Adrenal gland (tissue), 12 donors: Measurements from ENCODE around the gene CLCA1. TPM values are rescaled to one million over a fixed set of nuclear protein-coding genes. Genes with fewer than 3 reads are reported as not detected.
A peak's percentile ranks its signal among the peaks of the same experiment; 100 is the strongest.

Experiments used
- DNase-seq, 7 donors: peaks; one replicate each; pipeline ENCODE4 v3.0.0-alpha.2; 2019 to 2020
- H3K27ac ChIP-seq, 5 donors: fragments of 200-600 bp; sonication (generic) in 4 of 5; 1 replicate in 3 of 5; 2 replicates in 2 of 5; pipeline versions ENCODE4 v1.5.1 to v1.8.0; 2016 to 2020; ENCODE audit warnings: mild to moderate bottlenecking in 1 of 5
- H3K27me3 ChIP-seq: fragments of 200-600 bp; 2 replicates; pipeline ENCODE4 v1.8.0; 2021
- H3K36me3 ChIP-seq, 2 donors: fragments of 200-600 bp; replicated peaks in 1 of 2; 1 replicate in 1 of 2; 2 replicates in 1 of 2; pipeline versions ENCODE4 v1.5.1 to v1.8.0; 2018 to 2022
- H3K4me1 ChIP-seq, 2 donors: fragments of 200-600 bp; replicated peaks in 1 of 2; 1 replicate in 1 of 2; 2 replicates in 1 of 2; pipeline versions ENCODE4 v1.5.1 to v1.8.0; 2018 to 2021
- H3K4me3 ChIP-seq, 4 donors: fragments of 200-600 bp; sonication (generic) in 3 of 4; one replicate each; pipeline ENCODE4 v1.5.1; 2016 to 2018
- H3K9me3 ChIP-seq, 3 donors: fragments of 200-600 bp; sonication (generic) in 1 of 3; replicated peaks in 1 of 3; 1 replicate in 2 of 3; 2 replicates in 1 of 3; pipeline versions ENCODE4 v1.5.1 to v1.8.0; 2016 to 2021
- CTCF ChIP-seq, 6 experiments: fragments of 450-650 bp in 4 of 6; fragments of 200-600 bp in 2 of 6; sonication (generic) in 1 of 6; IDR thresholded peaks; 1 replicate in 5 of 6; 2 replicates in 1 of 6; pipeline versions ENCODE4 v1.5.1 to v1.8.0; 2016 to 2021; ENCODE audit warnings: antibody characterized with exemption in 6 of 6, mild to moderate bottlenecking in 2 of 6, moderate library complexity in 1 of 6
- POLR2A ChIP-seq, 2 donors: fragments of 450-650 bp; IDR thresholded peaks; one replicate each; pipeline ENCODE4 v1.6.1; 2017; ENCODE audit warnings: antibody characterized with exemption in 2 of 2, mild to moderate bottlenecking in 2 of 2, moderate library complexity in 1 of 2
- WGBS, 4 donors: extraction: QIAGEN DNeasy Blood & Tissue Kit in 2 of 4; methylation state at CpG; one replicate each; pipeline versions ENCODE4 v1.1.5 to v1.1.7; 2013 to 2017; 5-methylcytosine and 5-hydroxymethylcytosine counted together
- intact Hi-C, 2 donors: fragments of 100-400 bp; cut with DNase I; formaldehyde crosslinking; loops; one replicate each; pipeline versions ENCODE4 v1.14.1 to v1.15.0; 2022 to 2023
- polyA plus RNA-seq, 3 donors: library from polyadenylated mRNA; stranded (reverse); fragments of 200-250 nt in 2 of 3; fragments of 350-450 nt in 1 of 3; fragmentation: Illumina TruSeq in 1 of 3; extraction: RNeasy Lipid Tissue Mini Kit (QIAGEN cat#74804) in 1 of 3; gene quantifications; one replicate each; pipeline ENCODE4 v1.2.3, GENCODE V29; 2013 to 2014
- total RNA-seq, 9 donors: library from RNA; depleted of rRNA in 4 of 9; stranded (reverse); fragments of >200 nt in 4 of 9; fragments of 120-200 nt in 1 of 9; fragmentation: NEBNext Ultra II Directional in 1 of 9; extraction: Animal tissue kit (Norgen Biotek cat#: 25700) in 1 of 9; gene quantifications; one replicate each; pipeline versions ENCODE4 v1.1.0 to v1.2.4, GENCODE V29; 2013 to 2023
- donor health status: healthy with polysubstance abuse.
- donor health status: Bipolar disorder and iron deficiency.
- donor health status: DM: yes; HTN: yes; CAD: no.
- donor health status: DM: no; HTN: no; CAD: no.
- donor health status: DM: no; HTN: no; CAD: no.
- donor health status: DM: yes; HTN: yes; CAD: no.

CLCA1 gene
- total and polyA plus RNA-seq, 12 donors: 0.08 to 0.22 (median 0.15) TPM; not detected in 8

DNA sequence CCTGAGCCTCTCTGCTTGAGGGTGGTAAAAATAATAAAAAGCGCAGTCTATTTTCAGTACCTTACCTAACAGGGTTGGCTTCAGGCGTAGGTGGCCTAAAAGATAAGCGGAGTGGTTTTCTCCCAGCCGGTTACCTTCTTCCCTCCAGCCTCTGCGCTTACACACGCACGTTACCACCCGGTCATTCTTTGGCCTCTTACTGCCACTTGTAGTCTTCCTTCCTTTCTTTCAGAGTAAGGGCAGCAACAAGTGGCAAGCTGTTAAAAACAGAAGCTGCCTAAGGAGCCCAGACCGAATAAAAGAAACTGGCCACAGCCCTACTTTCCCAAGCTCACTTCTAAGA, 35.4 kb downstream of the CLCA1 start:
- H3K27ac ChIP-seq: peak overlapping the region in 3 of 5 donors; percentile 24 to 63 (median 46)
- intact Hi-C loops: loop anchor here in 1 of 2 donors (10.0 kb wide), 1 partner anchor 129 kb away; no protein-coding TSS in a partner anchor
- peak in 1 of 7 donors; percentile 10 for DNase-seq

DNA sequence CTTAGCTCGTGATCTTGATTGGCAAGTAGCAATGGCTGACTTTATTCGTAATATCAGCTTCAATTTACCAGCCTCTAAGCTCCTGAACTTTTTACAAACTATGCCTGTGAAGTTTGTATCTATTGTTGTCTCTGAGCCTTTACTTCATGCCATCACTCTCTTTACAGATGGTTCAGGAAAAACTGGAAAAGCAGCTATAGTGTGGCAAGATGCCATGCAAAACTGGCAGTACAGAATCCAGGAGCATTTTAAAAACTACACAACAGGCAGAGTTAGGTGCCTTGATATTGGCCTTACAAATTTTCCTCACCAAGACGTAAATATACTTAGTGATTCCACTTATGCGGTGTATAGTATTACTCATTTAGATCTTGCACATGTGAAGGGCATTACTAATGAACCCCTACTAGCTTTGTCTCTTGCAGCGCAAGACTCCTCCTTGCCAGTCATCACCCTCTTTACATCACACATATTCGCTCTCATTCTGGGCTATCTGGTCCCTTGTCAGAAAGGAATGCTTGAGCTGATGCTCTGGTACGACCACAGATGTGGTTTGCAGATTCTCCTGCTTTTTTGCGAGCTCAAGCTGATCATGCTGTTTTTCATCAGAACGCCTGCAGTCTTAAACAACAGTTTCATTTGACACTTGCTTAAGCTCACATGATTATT, 36.3 kb downstream of the CLCA1 start:
- Histone ChIP-seq H3K27me3 (no peaks in the 10 kb centered on the region), H3K4me1 (peaks cover 0 to 13% of the 10 kb centered on the region in 2 donors), H3K4me3 (no peak overlapping the region), H3K36me3 (no peaks in the 10 kb centered on the region), H3K27ac (no peak overlapping the region), H3K9me3 (no peaks in the 10 kb centered on the region)
- TF ChIP-seq POLR2A (IDR thresholded peaks at IDR 0.05): no peak
- no peak for TF ChIP-seq CTCF (IDR thresholded peaks at IDR 0.05)
- no peak for DNase-seq
- 87 to 93% (median 89%) methylated on average over 9 of the region's 9 CpGs for WGBS, 4 donors
- intact Hi-C loops: loop anchor here (5.0 to 10.0 kb wide), 2 partner anchors 128 to 130 kb away; no protein-coding TSS in a partner anchor

More for the DNA sequence above, 35.4 kb downstream of the CLCA1 start:
- Histone ChIP-seq H3K27me3 (no peaks in the 10 kb centered on the region), H3K9me3 (no peaks in the 10 kb centered on the region), H3K4me3 (peak overlapping the region in 2 of 4 donors; percentile 3 to 49), H3K4me1 (peaks cover 0 to 13% of the 10 kb centered on the region in 2 donors), H3K36me3 (no peaks in the 10 kb centered on the region)
- TF ChIP-seq POLR2A (IDR thresholded peaks at IDR 0.05) (no peak), CTCF (IDR thresholded peaks at IDR 0.05) (no peak)
- 34 to 49% (median 48%) methylated on average over 9 of the region's 9 CpGs for WGBS, 4 donors

- Histone ChIP-seq H3K27me3 (no peaks in the 10 kb centered on the region), H3K4me1 (peaks cover 0 to 13% of the 10 kb centered on the region in 2 donors), H3K4me3 (no peak overlapping the region), H3K36me3 (no peaks in the 10 kb centered on the region), H3K9me3 (no peaks in the 10 kb centered on the region), H3K27ac (no peak overlapping the region)
- WGBS, 4 donors: 66 to 86% (median 79%) methylated on average over 4 of the region's 4 CpGs
- DNase-seq: no peak
- TF ChIP-seq POLR2A (IDR thresholded peaks at IDR 0.05) (no peak), CTCF (IDR thresholded peaks at IDR 0.05) (no peak)
- intact Hi-C loops: loop anchor here (5.0 to 10.0 kb wide), 2 partner anchors 128 to 131 kb away; no protein-coding TSS in a partner anchor
Measured at GRCh38 chr1:86505564-86505902, 36.8 kb downstream of the CLCA1 start.

DNA sequence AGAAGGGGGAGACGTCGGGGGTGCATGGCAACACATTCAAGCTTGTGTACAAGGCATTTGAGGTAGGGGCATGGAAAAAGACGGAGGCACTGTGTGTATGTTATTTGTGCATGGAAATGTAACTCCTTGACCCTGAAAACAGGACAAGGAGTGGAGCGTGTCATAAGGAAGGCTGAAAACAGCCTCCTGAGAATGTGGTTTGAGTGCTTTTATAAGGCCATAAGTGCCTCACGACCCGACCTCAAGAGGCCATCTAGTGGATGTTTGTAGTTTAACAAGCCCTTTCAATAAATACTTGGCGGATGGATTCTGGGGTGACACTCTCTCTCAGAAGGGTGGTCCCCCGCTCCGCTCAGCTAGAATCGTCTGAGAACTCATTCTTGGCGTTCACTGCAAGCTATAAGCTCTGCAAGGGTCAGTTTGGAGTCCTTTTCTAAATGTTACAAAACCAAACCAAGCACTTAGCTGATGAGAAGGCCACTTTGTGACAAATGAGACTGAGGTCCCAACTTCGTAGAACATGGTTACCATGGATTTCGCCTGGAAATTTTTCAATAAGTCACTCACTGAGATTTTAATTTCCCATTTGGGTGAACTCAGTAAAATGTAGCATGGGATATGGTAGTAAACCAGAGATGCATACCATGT, 39.3 kb downstream of the CLCA1 start:
- peak in 5 of 7 donors; percentile 15 to 59 (median 30) for DNase-seq
- intact Hi-C loops: loop anchor here (5.0 to 10.0 kb wide), 2 partner anchors 131 to 133 kb away; no protein-coding TSS in a partner anchor
- no peak for TF ChIP-seq POLR2A (IDR thresholded peaks at IDR 0.05)
- TF ChIP-seq CTCF (IDR thresholded peaks at IDR 0.05): peak; percentile 33 to 63 (median 57)

More for the DNA sequence above, 39.3 kb downstream of the CLCA1 start:
- Histone ChIP-seq H3K4me3 (no peak overlapping the region), H3K9me3 (no peaks in the 10 kb centered on the region), H3K36me3 (no peaks in the 10 kb centered on the region), H3K27ac (no peak overlapping the region), H3K27me3 (no peaks in the 10 kb centered on the region), H3K4me1 (peaks cover 0 to 2% of the 10 kb centered on the region in 2 donors)
- 40 to 45% (median 42%) methylated on average over 11 to 13 of the region's 13 CpGs for WGBS, 4 donors
